Measurements from ENCODE around the gene OSBPL8.

GRCh38 chr12:76341436-76342030, 218.0 kb downstream of the OSBPL8 start:
- TF ChIP-seq CTCF (IDR thresholded peaks at IDR 0.05), result no peak
- TF ChIP-seq POLR2AphosphoS5 (IDR thresholded peaks at IDR 0.05), result no peak
- no peak for TF ChIP-seq POLR2A (IDR thresholded peaks at IDR 0.05)

All from stomach (tissue), 4 donors.